HG03439 (cell line): ENCODE results near the gene RPS3A.
"Not testable (repeated sequence)": the region's sequence is repeated elsewhere in the genome, so short reads cannot be mapped to it uniquely, and the experiment has no call there.

ENCODE experiments used
- ATAC-seq: cut with Tn5 transposase; IDR thresholded peaks from one replicate; pipeline ENCODE4 v1.9.1; 2021; ENCODE audit warnings: mild to moderate bottlenecking, moderate library complexity; ENCODE audit not compliant: unreplicated experiment

The RPS3A gene

DNA sequence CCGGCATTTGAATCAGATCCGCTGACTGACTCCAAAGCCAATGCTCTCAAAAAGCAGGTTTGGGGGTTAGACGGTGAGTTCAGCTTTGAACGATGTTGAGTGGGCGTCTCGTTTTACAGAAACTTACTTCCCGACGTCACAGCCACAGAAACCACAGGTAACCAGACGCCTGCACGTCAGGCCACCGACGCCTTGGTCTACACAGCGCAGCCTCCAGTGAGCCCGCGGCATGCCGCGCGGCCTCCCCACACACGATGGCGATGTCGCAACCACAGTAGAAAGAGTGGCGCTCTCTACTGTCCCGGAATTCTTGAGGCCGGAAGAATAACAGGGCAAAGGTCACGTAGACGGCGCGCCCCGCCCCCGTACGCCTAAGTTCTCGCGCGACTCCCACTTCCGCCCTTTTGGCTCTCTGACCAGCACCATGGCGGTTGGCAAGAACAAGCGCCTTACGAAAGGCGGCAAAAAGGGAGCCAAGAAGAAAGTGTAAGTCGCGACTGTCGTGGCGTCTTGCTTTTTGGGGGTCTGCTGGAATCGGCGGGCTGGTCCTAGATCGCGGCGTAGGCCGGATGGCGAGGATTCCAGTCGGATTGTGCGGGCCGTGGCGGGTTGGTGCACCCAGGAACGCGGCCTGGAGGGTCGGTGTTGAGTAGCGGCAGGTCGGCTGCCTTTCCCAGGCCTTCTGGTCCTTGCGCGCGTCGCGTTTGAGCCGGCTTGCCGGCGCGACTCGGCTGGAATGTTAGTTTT is at the start of gene RPS3A:
TSS of gene RPS3A (plus strand) at position 400 of the 747 bp plus-strand sequence. CDS start at position 425, 25 bp downstream.
- peak; percentile 97 for ATAC-seq

DNA sequence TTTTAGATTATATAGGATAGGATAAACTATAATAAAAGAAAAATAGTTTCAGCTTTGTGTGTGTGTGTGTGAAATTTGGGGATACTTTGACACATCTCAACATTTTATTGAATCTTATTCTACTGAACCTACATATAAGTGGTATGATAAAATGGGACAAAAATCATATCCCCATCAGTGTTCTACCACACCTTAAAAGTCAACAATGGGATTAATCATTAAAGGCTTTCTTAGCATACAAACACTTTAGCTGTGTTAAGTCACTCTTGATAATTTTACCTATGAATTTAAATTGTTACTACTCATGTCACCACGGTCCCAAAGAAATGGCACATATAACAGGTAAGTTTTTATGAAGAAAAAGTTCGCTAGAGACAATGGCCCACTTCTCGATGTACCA is 46.6 kb upstream of the RPS3A start:
- no peak for ATAC-seq

DNA sequence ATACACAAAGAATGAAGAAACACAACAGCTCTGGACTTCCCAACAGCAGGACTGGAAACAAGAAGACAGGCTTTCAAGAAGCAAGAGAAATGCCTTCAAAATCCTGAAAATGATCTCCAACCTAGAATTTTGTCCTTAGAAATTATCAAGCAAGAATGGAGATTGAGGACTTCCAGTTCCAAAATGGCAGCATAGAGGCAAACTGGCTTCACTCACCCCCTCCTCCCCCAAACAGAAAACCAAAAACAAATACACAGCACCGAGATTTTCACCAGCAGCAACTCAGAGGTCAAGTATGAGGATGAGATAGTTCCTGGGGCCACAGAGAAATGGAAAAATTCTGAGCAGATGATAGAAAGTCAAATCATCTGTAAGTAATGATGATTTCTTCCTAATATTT is 43.9 kb upstream of the RPS3A start:
- no peak for ATAC-seq

DNA sequence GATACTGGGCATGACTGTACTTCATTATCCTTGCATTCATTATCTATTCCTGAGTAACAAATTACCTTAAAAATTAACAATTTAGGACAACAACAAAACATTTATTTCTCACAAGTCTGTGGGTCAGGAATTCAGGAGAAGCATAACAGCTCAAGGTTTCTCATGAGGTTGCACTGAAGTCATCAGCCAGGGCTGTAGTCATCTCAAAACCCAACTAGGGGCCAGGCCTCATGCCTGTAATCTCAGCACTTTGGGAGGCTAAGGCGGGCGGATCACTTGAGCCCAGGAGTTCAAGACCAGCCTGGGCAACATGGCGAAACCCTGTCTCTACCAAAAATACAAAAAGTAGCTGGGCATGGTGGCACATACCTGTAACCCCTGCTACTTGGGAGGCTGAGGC is 36.3 kb upstream of the RPS3A start:
- not testable (repeated sequence) for ATAC-seq

DNA sequence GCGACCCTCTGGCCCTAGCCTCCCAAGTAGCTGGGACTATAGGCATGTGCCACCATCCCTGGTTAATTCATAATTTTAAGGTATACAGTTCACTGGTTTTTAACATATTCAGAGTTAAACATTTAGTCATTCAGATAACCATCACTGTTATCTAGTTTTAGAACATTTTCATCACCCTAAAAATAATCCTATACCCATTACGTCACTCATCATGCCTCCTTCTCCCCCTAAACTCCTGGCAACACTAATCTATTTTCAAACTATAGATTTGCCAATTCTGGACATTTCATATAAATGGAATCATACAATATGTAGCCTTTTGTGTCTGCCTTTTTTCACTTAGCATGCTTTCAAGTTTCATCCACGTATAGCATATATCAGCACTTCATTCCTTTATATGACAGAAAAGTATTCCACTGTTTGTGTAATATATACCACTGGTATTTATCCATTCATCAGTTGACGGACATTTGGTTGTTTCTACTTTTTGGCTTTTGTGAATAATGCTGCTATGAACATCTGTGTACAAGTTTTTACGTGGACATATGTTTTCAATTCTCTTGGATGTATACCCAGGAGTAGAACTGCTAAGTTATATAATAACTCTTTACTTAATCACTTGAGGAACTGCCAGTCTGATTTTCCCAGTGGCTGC is 32.0 kb upstream of the RPS3A start:
- ATAC-seq, result no peak

DNA sequence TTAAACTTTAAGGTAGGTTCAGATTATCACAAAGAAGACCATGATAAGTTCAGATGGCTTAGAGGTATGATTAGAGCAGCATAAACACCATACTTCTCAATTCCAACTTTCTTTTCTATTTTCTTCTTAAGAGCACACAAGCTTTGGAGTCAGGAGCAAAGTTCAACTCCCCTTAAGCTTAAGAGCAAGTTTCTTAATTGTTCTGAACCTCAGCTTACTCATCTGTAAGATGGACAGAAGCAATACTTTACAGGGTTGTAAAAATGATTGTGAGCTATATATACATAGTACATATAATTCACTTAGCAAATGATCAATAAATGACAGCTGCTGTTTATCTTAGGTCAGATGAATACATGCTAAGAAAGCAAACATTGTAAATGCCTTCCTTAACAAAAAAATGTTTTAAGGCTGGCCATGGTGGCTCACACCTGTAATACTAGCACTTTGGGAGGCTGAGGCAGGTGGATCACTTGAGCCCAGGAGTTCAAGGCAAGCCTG is 25.0 kb upstream of the RPS3A start:
- no peak for ATAC-seq

DNA sequence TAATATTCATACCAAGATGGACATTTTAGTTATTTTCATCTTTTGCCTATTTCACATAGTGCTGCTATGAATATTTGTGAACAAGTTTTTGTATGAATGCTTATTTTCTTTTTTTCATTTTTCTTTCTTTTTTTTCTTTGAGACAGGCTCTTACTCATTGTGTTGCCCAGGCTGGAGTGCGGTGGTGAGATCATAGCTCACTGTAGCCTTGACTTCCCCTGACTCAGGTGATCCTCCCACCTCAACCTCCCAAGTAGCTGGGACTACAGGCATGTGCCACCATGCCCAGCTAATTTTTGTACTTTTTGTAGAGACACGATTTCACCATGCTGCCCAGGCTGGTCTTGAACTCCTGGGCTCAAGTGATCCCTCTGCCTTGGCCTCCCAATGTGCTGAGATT is 21.4 kb upstream of the RPS3A start:
- not testable (repeated sequence) for ATAC-seq

DNA sequence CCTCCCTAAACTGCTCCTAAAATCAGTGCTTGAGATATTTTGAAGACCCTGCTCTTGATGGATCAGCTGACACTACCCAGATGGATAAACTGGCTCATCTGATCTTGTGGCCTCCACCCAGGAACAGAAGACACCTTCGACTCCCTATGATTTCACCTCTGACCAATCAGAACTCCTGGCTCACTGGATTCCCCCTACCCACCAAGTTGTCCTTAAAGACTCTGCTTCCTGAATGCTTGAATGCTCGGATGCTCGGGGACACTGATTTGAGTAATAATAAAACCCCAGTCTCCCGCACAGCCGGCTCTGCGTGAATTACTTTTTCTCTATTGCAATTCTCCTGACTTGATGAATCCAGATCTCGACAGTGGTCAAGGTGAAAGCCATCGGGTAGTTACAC is 12.0 kb upstream of the RPS3A start:
- ATAC-seq, result no peak

DNA sequence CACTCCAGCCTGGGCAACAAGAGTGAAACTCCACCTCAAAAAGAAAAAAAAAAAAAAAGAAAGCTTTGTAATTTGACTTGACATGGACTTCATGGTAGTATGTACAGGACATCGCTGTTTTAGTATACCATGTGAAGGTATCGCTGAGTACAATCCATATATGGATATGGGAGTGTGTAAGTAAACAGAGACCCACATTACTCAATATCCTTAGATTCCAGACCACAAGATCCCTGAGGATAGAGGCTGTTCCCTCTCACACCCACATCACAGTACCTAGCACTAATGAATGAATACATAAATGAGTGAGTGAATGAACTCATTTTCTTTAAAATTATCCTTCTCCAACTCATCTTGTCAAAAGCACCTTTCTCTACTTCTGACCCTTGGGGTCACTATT is 8.4 kb upstream of the RPS3A start:
- ATAC-seq, result no peak

DNA sequence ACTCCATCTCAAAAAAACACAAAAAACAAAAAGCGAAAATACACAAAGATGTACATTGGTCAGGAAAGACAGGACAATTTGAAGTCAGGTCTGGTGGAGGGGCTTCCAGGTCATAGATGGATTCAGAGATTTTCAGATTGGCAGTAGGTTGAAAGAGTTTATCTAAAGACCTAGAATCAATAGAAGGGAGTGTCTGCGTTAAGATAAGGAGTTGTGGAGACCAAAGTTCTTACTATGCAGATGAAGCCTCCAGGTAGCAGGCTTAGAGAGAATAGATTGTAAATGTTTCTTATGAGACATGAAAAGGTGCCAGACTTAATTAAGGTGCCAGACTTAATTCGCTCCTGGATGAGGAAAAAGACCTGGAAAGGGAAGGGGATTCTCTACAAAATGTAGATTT is 6.9 kb upstream of the RPS3A start:
- no peak for ATAC-seq

DNA sequence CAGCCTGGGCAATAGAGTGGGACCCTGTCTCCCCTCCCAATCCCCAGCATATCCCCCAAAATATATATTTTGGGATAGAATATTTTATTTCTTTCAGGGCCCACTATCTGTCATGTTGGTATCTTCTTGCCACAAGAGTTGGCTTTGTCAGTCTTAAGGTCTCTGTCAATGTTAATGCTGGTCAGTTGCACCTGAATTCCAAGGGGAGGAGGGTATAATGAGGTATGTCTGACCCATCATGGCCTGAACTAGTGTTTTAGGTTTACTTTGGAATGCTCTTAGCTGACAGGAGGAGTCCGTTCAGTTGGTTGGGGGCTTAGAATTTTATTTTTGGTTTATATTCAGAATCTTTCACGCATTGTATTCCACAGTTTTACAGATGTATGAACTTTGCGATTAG is 6.2 kb upstream of the RPS3A start:
- ATAC-seq, result no peak

DNA sequence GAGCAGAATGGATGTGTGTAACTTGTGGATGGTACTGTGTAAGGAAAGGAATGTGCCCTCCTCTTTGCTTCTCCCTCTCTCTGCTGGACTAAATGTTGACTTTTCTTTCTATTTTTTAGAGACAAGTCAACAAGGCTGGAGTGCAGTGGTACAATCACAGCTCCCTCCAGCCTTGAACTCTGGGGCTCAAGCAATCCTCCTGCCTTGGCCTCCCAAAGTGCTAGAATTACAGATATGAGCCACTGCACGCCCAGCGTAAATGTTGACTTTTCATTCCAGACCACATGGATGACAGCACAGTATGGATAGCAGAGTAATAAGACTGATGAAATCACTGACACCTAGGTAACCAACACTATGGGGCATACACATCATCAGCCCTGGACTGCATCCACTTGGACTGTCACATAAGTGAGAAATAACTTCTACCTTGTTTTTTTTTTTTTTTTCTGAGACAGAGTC is 5.1 kb upstream of the RPS3A start:
- no peak for ATAC-seq

DNA sequence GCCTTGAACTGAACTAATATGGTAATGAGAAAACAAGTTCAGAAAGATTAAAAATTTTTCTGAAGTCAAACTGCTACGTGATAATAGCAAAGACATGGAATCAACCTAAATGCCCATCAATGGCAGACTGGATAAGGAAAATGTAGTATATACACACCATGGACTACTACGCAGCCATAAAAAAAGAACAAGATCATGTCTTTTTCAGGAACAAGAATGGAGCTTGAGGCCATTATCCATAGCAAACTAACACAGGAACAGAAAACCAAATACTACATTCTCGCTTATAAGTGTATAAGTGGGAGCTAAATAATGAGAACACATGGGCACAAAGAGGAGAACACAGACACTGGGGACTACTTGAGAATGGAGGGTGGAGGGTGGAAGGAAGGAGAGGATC is 4.3 kb upstream of the RPS3A start:
- no peak for ATAC-seq

DNA sequence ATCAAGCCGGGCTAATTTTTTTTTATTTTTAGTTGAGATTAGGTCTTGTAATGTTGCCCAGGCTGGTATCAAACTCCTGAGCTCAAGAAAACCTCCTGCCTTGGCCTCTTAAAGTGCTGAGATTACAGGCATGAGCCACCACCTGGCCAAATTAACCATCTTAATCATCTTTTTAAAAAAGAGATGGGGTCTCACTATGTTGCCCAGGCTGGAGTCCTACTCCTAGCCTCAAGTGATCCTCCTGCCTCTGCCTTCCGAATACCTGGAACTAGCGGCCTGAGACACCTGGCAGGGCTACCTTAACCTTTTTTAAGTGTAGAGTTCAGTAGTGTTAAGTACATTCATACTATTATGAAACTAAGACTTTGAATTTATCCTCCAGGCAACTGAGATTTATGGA is 1.7 kb upstream of the RPS3A start:
- ATAC-seq, result no peak

DNA sequence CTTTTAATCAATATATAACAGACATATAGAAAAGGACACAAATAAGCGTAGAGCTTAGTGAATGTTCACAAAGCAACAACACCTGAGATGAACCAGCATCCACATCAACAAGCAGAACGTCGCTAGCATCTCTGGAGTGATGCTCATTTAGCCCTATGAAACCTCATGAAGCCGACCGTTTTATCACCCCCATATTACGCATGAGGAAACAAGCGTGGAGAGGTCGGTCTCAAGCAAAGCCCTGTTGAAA is 524 bp upstream of the RPS3A start:
- ATAC-seq, result no peak

DNA sequence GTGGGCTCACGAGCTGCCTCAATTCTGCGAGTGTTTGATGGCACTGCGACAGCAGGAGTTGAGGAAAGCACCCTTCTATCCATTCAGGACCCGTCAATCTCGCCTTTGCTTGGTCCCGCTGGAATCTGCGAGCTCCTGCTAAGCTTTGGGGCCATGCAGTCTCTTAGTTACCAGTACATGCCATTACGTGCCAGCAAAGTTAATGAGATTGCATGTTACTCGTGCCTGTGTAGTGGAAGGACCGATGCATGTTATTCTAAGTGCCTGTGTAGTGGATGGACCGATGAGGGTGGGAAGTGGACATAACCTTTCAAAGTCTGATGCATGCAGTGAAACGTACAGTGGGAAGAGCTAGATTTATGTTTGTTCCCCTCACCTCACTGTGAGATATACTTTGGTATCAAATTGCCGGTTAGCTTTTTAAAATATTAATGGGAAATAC is 569 bp downstream of the RPS3A start:
- ATAC-seq, result no peak

DNA sequence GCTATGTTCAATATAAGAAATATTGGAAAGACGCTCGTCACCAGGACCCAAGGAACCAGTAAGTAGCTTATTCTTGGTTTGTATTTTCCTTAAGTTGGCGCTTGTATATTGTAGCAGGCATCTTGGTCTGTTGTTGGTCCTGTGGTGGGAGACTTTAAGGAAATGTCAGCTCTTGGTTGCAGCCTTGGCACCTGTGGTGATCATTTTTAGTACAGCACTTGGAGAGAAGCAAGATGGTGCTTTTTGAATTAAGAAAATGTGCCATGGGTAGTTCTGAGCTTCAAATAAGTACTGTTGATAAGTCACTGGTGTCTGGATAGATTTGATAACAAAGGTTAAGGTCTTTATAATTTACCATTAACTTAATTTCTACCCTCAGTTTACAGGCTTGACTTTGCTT is 1.1 kb downstream of the RPS3A start:
- ATAC-seq, result no peak

DNA sequence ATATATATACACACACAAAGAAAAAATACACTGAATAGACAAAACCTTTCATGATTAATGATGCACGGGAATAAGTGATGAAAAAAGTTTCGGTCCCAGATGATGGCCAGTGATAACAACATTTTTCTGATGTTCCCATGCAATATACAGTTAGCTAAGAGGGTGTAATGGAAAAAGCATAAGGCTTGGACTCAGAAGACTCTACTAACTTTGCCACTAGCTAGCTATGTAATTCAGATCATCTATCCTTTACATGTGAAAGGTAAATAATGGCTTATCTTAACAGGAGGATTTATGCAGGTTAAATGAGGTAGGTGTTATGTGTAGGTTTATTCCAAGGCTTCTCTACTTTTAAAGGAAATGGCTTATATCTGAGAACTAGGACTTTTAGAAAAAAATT is 4.3 kb downstream of the RPS3A start:
- no peak for ATAC-seq

DNA sequence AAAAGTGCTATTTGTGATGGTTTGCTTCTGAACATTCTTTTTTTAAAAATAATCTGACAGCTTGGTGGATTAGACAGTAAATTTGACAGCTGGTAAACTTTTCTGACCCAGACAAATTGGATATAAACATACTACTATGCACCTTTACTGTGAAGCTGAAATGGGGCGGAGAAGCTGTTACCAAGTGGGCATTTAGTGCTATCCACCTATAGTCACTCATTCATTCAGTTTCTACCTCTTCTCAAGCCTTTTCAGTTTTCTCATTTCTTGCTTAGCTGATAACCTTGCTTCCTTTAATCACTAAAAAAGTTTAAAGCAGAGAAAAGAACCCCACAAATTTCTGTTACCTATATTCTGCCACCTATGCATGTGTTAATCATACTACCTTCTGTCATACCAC is 5.2 kb downstream of the RPS3A start:
- no peak for ATAC-seq

DNA sequence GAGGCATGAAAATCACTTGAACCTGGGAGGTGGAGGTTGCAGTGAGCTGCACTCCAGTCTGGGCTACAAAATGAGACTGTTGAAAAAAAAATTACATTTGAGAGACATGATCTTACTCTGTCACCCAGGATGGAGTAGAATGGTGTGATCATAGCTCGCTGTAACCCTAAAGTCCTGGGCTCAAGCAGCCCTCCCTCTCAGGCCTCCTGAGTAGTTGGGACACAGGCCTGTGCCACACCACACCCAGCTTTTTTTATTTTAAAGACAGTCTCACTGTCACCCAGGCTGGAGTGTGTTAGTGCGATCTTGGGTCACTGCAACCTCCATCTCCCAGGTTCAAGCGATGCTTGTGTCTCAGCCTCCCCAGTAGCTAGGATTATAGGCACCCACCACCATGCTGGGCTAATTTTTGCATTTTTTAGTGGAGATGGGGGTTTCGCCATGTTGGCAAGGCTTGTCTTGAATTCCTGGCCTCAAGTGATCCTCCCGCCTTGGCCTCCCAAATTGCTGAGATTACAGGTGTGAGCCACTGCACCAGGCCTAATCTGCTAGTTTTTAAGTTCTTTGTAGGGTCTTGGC is 6.1 kb downstream of the RPS3A start:
- ATAC-seq, result no peak

DNA sequence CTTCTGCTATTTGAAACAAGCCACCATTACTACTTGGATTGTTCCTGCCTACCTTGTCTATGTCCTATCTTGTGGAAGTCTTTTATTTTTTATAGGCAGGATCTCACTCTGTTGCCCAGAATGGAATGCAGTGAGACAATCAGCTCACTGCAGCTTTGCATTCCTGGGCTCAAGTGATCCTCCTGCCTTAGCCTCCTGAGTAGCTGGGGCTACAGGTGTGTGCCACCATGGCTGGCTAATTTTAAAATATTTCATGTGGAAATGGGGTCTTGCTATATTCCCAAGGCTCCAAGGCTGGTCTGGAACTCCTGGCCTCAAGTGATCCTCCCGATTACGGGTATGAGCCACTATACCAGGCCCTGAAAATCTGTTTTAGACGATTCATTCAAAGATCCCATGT is 7.6 kb downstream of the RPS3A start:
- ATAC-seq, result no peak

DNA sequence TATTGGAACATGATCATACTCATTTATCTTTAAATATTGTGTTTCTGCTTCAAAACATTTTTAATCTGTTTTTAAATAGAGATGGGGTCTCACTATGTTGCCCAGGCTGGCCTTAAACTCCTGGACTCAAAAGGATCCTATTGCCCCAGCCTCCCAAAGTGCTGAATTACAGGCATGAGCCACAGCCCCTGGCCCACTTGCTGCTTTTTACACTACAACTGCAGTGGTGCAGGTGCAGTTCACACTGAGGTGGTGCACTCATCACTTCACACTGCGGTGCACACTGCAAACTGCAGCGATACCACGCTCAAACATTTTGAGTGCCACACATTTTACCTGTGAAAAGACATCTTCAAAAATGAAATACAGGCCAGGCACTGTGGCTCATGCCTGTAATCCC is 10.8 kb downstream of the RPS3A start:
- ATAC-seq, result no peak
